ENCODE results near the gene SRP19. TPM values are rescaled to one million over a fixed set of nuclear protein-coding genes. Genes with fewer than 3 reads are reported as not detected.

Gene SRP19
- total and polyA plus RNA-seq, 9 of the 15 experiments (the other 6 are each of a cell fraction or from before 2014, with no cell fraction given): 52.3 to 357 (median 146) TPM

DNA sequence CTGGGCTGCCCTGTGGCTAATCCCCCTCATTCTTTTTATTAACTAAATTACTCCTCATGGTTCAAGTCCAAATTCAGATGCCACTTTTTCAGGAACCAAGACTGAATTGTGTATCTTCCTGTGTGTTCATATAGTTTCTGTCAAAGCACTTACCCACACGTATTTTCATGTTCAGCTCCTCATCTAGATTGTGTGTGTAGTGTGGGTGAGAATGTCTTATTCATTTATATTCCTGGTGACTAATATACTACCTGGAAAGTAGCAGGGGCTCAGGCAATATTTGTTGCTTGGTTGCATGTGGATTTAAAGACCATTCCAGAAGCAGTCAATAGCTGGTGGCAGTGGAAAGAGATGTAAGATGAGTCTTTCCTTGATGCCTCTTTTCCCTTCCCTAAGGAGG, 48.5 kb upstream of the SRP19 start:
- ATAC-seq (no peak), FAIRE-seq (no peak), DNase-seq (ENCODE audit: extremely low read depth in 1 of 4, low spot score in 3 of 4) (no peak)
- H2AFZ ChIP-seq (ENCODE audit: low read depth, low read length): no peak overlapping the region
- H4K20me1 ChIP-seq (replicated peaks; ENCODE audit: control insufficient read depth, insufficient read depth, low read length): no peaks in the 10 kb centered on the region
- BruUV-seq (replicated peaks): no TSS peak
- in situ Hi-C loops (cut with MboI): no loop called here
- no peaks in the 10 kb centered on the region for H3K9me3 ChIP-seq (replicated peaks; ENCODE audit: control insufficient read depth, insufficient read depth, low read depth, low read length)
- no peak overlapping the region for H3K27ac ChIP-seq (ENCODE audit: extremely low read depth, low read depth, low read length)
- ChIA-PET CTCF (ENCODE audit: low intra/inter-chr PET ratio) (no interaction called here), POLR2A (interaction anchor here (0.8 kb wide), 1 partner anchor 283 kb away, joined by 3 read pairs; no protein-coding TSS in a partner anchor)
- H3K4me2 ChIP-seq (ENCODE audit: insufficient read depth, low read length): no peak overlapping the region
- H3K9me1 ChIP-seq (ENCODE audit: control insufficient read depth, insufficient read depth, low read length): no peaks in the 10 kb centered on the region
- intact Hi-C loops (cut with micrococcal nuclease): no loop called here
- no peak overlapping the region for H3K4me3 ChIP-seq
- H3K9ac ChIP-seq (ENCODE audit: insufficient read depth in 1 of 2, low read depth in 2 of 2, low read length in 2 of 2): no peak overlapping the region
- no peaks in the 10 kb centered on the region for H3K4me1 ChIP-seq (replicated peaks in 1 of 2; ENCODE audit: control insufficient read depth in 2 of 2, insufficient read depth in 2 of 2, low read length in 2 of 2)
- H3K27me3 ChIP-seq (ENCODE audit: control insufficient read depth in 2 of 2, insufficient read depth in 2 of 2, low read length in 2 of 2): no peaks in the 10 kb centered on the region
- H3K79me2 ChIP-seq (ENCODE audit: control insufficient read depth, insufficient read depth, low read length): no peaks in the 10 kb centered on the region
- H3K36me3 ChIP-seq (ENCODE audit: control insufficient read depth, insufficient read depth, low read length): peaks cover 21% of the 10 kb centered on the region
- WGBS (ENCODE audit: insufficient coverage, low coverage, missing lambda C conversion rate): 80% methylated on average over 1 of the region's 1 CpG
- TF ChIP-seq ZNF551 (CRISPR knock-in tag; IDR thresholded peaks at IDR 0.05) (no peak), ZNF696 (CRISPR knock-in tag; conservative IDR thresholded peaks at IDR 0.05) (no peak), FOXA3 (CRISPR knock-in tag; conservative IDR thresholded peaks at IDR 0.05 in 1 of 2, IDR thresholded peaks at IDR 0.05 in 1 of 2) (no peak), BMI1 (IDR thresholded peaks at IDR 0.05; ENCODE audit: low read length) (no peak), ZNF311 (CRISPR knock-in tag; IDR thresholded peaks at IDR 0.05) (no peak), GATAD2A (IDR thresholded peaks at IDR 0.05) (no peak), STAT5B (CRISPR knock-in tag; IDR thresholded peaks at IDR 0.05) (no peak), SP1 (CRISPR knock-in tag; IDR thresholded peaks at IDR 0.05) (no peak), HMG20B (CRISPR knock-in tag; IDR thresholded peaks at IDR 0.05) (no peak), ZNF316 (IDR thresholded peaks at IDR 0.05) (no peak), ZNF584 (CRISPR knock-in tag; IDR thresholded peaks at IDR 0.05; ENCODE audit: low read depth) (no peak), PHTF2 (CRISPR knock-in tag; IDR thresholded peaks at IDR 0.05) (no peak), HNRNPK (IDR thresholded peaks at IDR 0.05; ENCODE audit: low read depth, low read length, poor library complexity, severe bottlenecking) (no peak)
